A549 (cell line): ENCODE measurements around the gene PDZD2. TPM values are rescaled to one million over a fixed set of nuclear protein-coding genes. Genes with fewer than 3 reads are reported as not detected.
"Not testable (repeated sequence)": the region's sequence is repeated elsewhere in the genome, so short reads cannot be mapped to it uniquely, and the experiment has no call there.

Source experiments
- ATAC-seq, 2 experiments: fragments of 200-7000 bp in 1 of 2; fragments of >200 bp in 1 of 2; cut with Nextera tagmentation in 1 of 2; cut with Tn5 transposase in 1 of 2; 3 replicates each; pipeline versions ENCODE4 v1.8.0 to v1.9.1; 2018 to 2020; ENCODE audit warnings: mild to moderate bottlenecking in 1 of 2, moderate library complexity in 1 of 2
- CTCF ChIA-PET: fragments of 300-600 bp; sonication (Branson Sonifier 250); formaldehyde crosslinking; extraction: SDS; loops from one replicate; lab custom pipeline; 2021; ENCODE audit warnings: antibody characterized with exemption, inconsistent platforms; lab: Yijun Ruan, JAX
- POLR2A ChIA-PET: fragments of 350-600 bp; formaldehyde crosslinking; extraction: SDS; loops from one replicate; lab custom pipeline; 2021; ENCODE audit warnings: antibody characterized with exemption, inconsistent platforms; lab: Yijun Ruan, JAX
- DNase-seq, 2 experiments: peaks; one replicate each; pipeline versions ENCODE4 v3.0.0 to v3.0.0-alpha.2; 2011 to 2016; ENCODE audit warnings: low read depth in 1 of 2, low spot score in 1 of 2
- FAIRE-seq: peaks from 2 replicates; lab custom pipeline; 2011; peaks lifted over from hg19 to GRCh38; lab: Jason Lieb, UNC
- H3K27ac ChIP-seq, 2 experiments: fragments of >200 bp; sonication (Bioruptor Twin); formaldehyde crosslinking; 3 replicates each; pipeline ENCODE4 v1.5.1; 2016 to 2017
- H3K4me1 ChIP-seq: fragments of >200 bp; sonication (Bioruptor Twin); formaldehyde crosslinking; 3 replicates; pipeline ENCODE4 v1.6.1; 2016
- H3K4me2 ChIP-seq: fragments of >200 bp; sonication (Bioruptor Twin); formaldehyde crosslinking; 3 replicates; pipeline ENCODE4 v1.6.1; 2016
- H3K4me3 ChIP-seq: fragments of >200 bp; sonication (Bioruptor Twin); formaldehyde crosslinking; 3 replicates; pipeline ENCODE4 v1.5.1; 2016
- H3K9me3 ChIP-seq: fragments of >200 bp; sonication (Bioruptor Twin); formaldehyde crosslinking; 3 replicates; pipeline ENCODE4 v1.6.1; 2016
- CBX8 ChIP-seq: fragments of 200-600 bp; sonication (generic); IDR thresholded peaks from 2 replicates; pipeline ENCODE4 v1.6.1; 2016
- E2F6 ChIP-seq: IDR thresholded peaks from 2 replicates; pipeline ENCODE4 v1.6.1; 2012; ENCODE audit warnings: low read depth, borderline replicate concordance
- EHF ChIP-seq: fragments of 250-450 bp; sonication (Bioruptor Pico); IDR thresholded peaks from 2 replicates; pipeline ENCODE4 v1.5.0; 2020; ENCODE audit warnings: mild to moderate bottlenecking
- EHMT2 ChIP-seq: fragments of 200-600 bp; sonication (generic); IDR thresholded peaks from 2 replicates; pipeline ENCODE4 v1.6.1; 2016; ENCODE audit warnings: antibody characterized with exemption, low read depth, mild to moderate bottlenecking, moderate library complexity
- FOSL2 ChIP-seq, 2 experiments: fragments of 450-650 bp in 1 of 2; fragments of >200 bp in 1 of 2; sonication (Bioruptor Twin) in 1 of 2; formaldehyde crosslinking; IDR thresholded peaks; 2 replicates each; pipeline versions ENCODE4 v1.5.0 to v1.6.1; 2016 to 2020; ENCODE audit warnings: mild to moderate bottlenecking in 1 of 2, moderate library complexity in 1 of 2
- FOXS1 ChIP-seq: fragments of 250-450 bp; sonication (Bioruptor Pico); IDR thresholded peaks from 2 replicates; pipeline ENCODE4 v1.5.0; 2020; ENCODE audit warnings: mild to moderate bottlenecking, moderate library complexity
- GATA3 ChIP-seq: IDR thresholded peaks from 2 replicates; pipeline ENCODE4 v1.6.1; 2012; ENCODE audit warnings: borderline replicate concordance
- HMGXB4 ChIP-seq: fragments of 250-450 bp; sonication (Bioruptor Pico); IDR thresholded peaks from 2 replicates; pipeline ENCODE4 v1.5.0; 2021; ENCODE audit warnings: mild to moderate bottlenecking, moderate library complexity, borderline replicate concordance
- HOXB13 ChIP-seq: fragments of 250-450 bp; sonication (Bioruptor Pico); IDR thresholded peaks from 2 replicates; pipeline ENCODE4 v1.5.0; 2020; ENCODE audit warnings: low read depth, mild to moderate bottlenecking, moderate library complexity
- HOXB5 ChIP-seq: fragments of 250-450 bp; sonication (Bioruptor Pico); IDR thresholded peaks from 2 replicates; pipeline ENCODE4 v1.5.0; 2020; ENCODE audit warnings: mild to moderate bottlenecking, moderate library complexity
- JUN ChIP-seq, 2 experiments: fragments of >200 bp; sonication (Bioruptor Twin); formaldehyde crosslinking; IDR thresholded peaks; 2 replicates in 1 of 2; 3 replicates in 1 of 2; pipeline ENCODE4 v1.6.1; 2016 to 2017
- MAFK ChIP-seq: fragments of 450-650 bp; IDR thresholded peaks from 2 replicates; pipeline ENCODE4 v1.6.1; 2014; ENCODE audit not compliant: partially characterized antibody
- MAX ChIP-seq: IDR thresholded peaks from 2 replicates; pipeline ENCODE4 v1.6.1; 2012
- MAZ ChIP-seq: fragments of 150-350 bp; IDR thresholded peaks from 2 replicates; pipeline ENCODE4 v1.6.1; 2014; ENCODE audit warnings: antibody characterized with exemption, low read depth, low read length, borderline replicate concordance
- PBX3 ChIP-seq: IDR thresholded peaks from 2 replicates; pipeline ENCODE4 v1.6.1; 2012
- POLR2A ChIP-seq: IDR thresholded peaks from 2 replicates; pipeline ENCODE4 v1.6.1; 2012; ENCODE audit warnings: mild to moderate bottlenecking, low read length
- RARB ChIP-seq: fragments of 250-450 bp; sonication (Bioruptor Pico); IDR thresholded peaks from 2 replicates; pipeline ENCODE4 v1.8.0; 2021; ENCODE audit warnings: mild to moderate bottlenecking, moderate library complexity
- RFX5 ChIP-seq: fragments of 450-650 bp; IDR thresholded peaks from 2 replicates; pipeline ENCODE4 v1.7.1; 2014; ENCODE audit warnings: antibody characterized with exemption, mild to moderate bottlenecking, moderate library complexity
- RNF2 ChIP-seq: fragments of 200-600 bp; sonication (generic); IDR thresholded peaks from 2 replicates; pipeline ENCODE4 v1.6.1; 2016; ENCODE audit warnings: low read depth, mild to moderate bottlenecking, antibody characterized with exemption, moderate library complexity, borderline replicate concordance
- SMC3 ChIP-seq: fragments of >200 bp; sonication (Bioruptor Twin); formaldehyde crosslinking; IDR thresholded peaks from 3 replicates; pipeline ENCODE4 v1.6.1; 2018; ENCODE audit warnings: inconsistent platforms
- TFCP2L1 ChIP-seq: fragments of 250-450 bp; sonication (Bioruptor Pico); IDR thresholded peaks from 2 replicates; pipeline ENCODE4 v1.5.0; 2021; ENCODE audit warnings: mild to moderate bottlenecking
- USF2 ChIP-seq: fragments of 450-650 bp; IDR thresholded peaks from 2 replicates; pipeline ENCODE4 v1.6.1; 2014; ENCODE audit warnings: antibody characterized with exemption
- ZNF302 ChIP-seq: fragments of 250-450 bp; sonication (Bioruptor Pico); IDR thresholded peaks from 2 replicates; pipeline ENCODE4 v1.9.0; 2021; ENCODE audit warnings: inconsistent platforms, mild to moderate bottlenecking, moderate library complexity
- WGBS: methylation state at CpG from one replicate; pipeline ENCODE4 v1.1.6; 2017; ENCODE audit errors: missing lambda C conversion rate; 5-methylcytosine and 5-hydroxymethylcytosine counted together
- polyA plus RNA-seq, 4 experiments: library from polyadenylated mRNA; depleted of rRNA in 3 of 4; stranded (reverse); fragments of >200 nt; fragmentation: RNase III in 1 of 4; extraction: RNeasy Plus Mini Kit Qiagen cat#74134 plus additional on column Dnase treatment in 1 of 4; gene quantifications; 2 replicates in 3 of 4; 3 replicates in 1 of 4; pipeline ENCODE4 v1.2.3, GENCODE V29; 2011 to 2017

Gene PDZD2
- polyA plus RNA-seq, 2 of the 4 experiments (the other 2 are of a cell fraction), result 0.06 to 0.09 TPM

- no peak for DNase-seq
- no peak for FAIRE-seq
- no peak overlapping the region for H3K4me3 ChIP-seq
- H3K4me2 ChIP-seq, result no peak overlapping the region
- ChIA-PET POLR2A (no interaction called here), CTCF (no interaction called here)
- TF ChIP-seq MAZ (no peak), EHF (CRISPR knock-in tag) (no peak), EHMT2 (no peak), RFX5 (no peak), CBX8 (no peak), HMGXB4 (CRISPR knock-in tag) (no peak), USF2 (no peak), MAFK (no peak), MAX (no peak), HOXB5 (no peak), SMC3 (no peak)
- H3K9me3 ChIP-seq, result no peaks in the 10 kb centered on the region
- H3K27ac ChIP-seq, result no peak overlapping the region
- H3K4me1 ChIP-seq, result no peaks in the 10 kb centered on the region
- WGBS, result 20% methylated on average over 6 of the region's 6 CpGs
- no peak for ATAC-seq
These were observed 43.9 kb downstream of the PDZD2 start for GRCh38 chr5:31682851-31683250.

- Histone ChIP-seq H3K4me3 (no peak overlapping the region), H3K27ac (no peak overlapping the region), H3K4me2 (no peak overlapping the region), H3K4me1 (no peaks in the 10 kb centered on the region), H3K9me3 (no peaks in the 10 kb centered on the region)
- WGBS, result 25% methylated on average over 6 of the region's 6 CpGs
- ChIA-PET POLR2A (no interaction called here), CTCF (interaction anchor here (0.5 kb wide), 1 partner anchor 391 kb away, joined by 3 read pairs; no protein-coding TSS in a partner anchor)
- DNase-seq (no peak), ATAC-seq (no peak), FAIRE-seq (no peak)
- TF ChIP-seq FOXS1 (CRISPR knock-in tag) (no peak), RFX5 (no peak), POLR2A (no peak), GATA3 (no peak), JUN (IDR thresholded peaks at IDR 0.05) (no peak), E2F6 (no peak), HOXB13 (no peak), RARB (CRISPR knock-in tag) (no peak), ZNF302 (CRISPR knock-in tag) (no peak), MAFK (no peak), RNF2 (no peak), FOSL2 (IDR thresholded peaks at IDR 0.05) (no peak), FOSL2 (CRISPR knock-in tag; IDR thresholded peaks at IDR 0.05) (no peak), SMC3 (no peak), PBX3 (no peak), HOXB5 (no peak), EHF (CRISPR knock-in tag) (no peak), TFCP2L1 (CRISPR knock-in tag) (no peak), CBX8 (no peak)
These were observed 49.7 kb downstream of the PDZD2 start for GRCh38 chr5:31688515-31689092.

- H3K4me3 ChIP-seq, DNase-seq, H3K27ac ChIP-seq, ATAC-seq, FAIRE-seq, POLR2A ChIA-PET, H3K9me3 ChIP-seq, H3K4me1 ChIP-seq, H3K4me2 ChIP-seq: not testable (repeated sequence)
- CTCF ChIA-PET, result interaction anchor here (1.0 kb wide), 1 partner anchor 17 kb away, joined by 3 read pairs; no protein-coding TSS in a partner anchor
- WGBS, result 75% methylated on average over 6 of the region's 6 CpGs
These were observed 52.5 kb downstream of the PDZD2 start for GRCh38 chr5:31691408-31691807.
